ENCODE measurements around the gene TGM6. TPM values are rescaled to one million over a fixed set of nuclear protein-coding genes. Genes with fewer than 3 reads are reported as not detected.

The TGM6 gene
- total and polyA plus RNA-seq, 8 donors = not detected

- intact Hi-C loops (cut with DNase I; ENCODE audit: low total_unique reads) = no loop called here
- no peak for TF ChIP-seq EP300 (IDR thresholded peaks at IDR 0.05)
- no peak for TF ChIP-seq POLR2A (IDR thresholded peaks at IDR 0.05)
- TF ChIP-seq CTCF (IDR thresholded peaks at IDR 0.05) = no peak
- TF ChIP-seq POLR2AphosphoS5 (IDR thresholded peaks at IDR 0.05) = no peak
- WGBS, 5 donors = 87 to 94% (median 89%) methylated on average over 8 of the region's 8 CpGs
- Histone ChIP-seq H3K4me1 (no peaks in the 10 kb centered on the region), H3K27ac (no peak overlapping the region), H3K27me3 (peaks cover 0 to 8% (median 0%) of the 10 kb centered on the region in 3 donors), H3K4me3 (no peak overlapping the region), H3K36me3 (no peaks in the 10 kb centered on the region), H3K9me3 (peaks cover 0 to 12% (median 8%) of the 10 kb centered on the region in 4 donors)
- no peak for DNase-seq
These were observed 16.4 kb downstream of the TGM6 start for GRCh38 chr20:2397091-2397490.

GRCh38 chr20:2397595-2398145, 17.0 kb downstream of the TGM6 start:
- Histone ChIP-seq H3K4me3 (no peak overlapping the region), H3K36me3 (no peaks in the 10 kb centered on the region), H3K27ac (no peak overlapping the region), H3K27me3 (peaks cover 0 to 8% (median 0%) of the 10 kb centered on the region in 3 donors), H3K9me3 (peaks cover 0 to 12% (median 8%) of the 10 kb centered on the region in 4 donors), H3K4me1 (no peaks in the 10 kb centered on the region)
- 86 to 94% (median 90%) methylated on average over 10 to 12 of the region's 12 CpGs for WGBS, 5 donors
- TF ChIP-seq POLR2AphosphoS5 (IDR thresholded peaks at IDR 0.05) = no peak
- TF ChIP-seq POLR2A (IDR thresholded peaks at IDR 0.05) = no peak
- no peak for TF ChIP-seq EP300 (IDR thresholded peaks at IDR 0.05)
- no peak for TF ChIP-seq CTCF (IDR thresholded peaks at IDR 0.05)
- DNase-seq = no peak
- intact Hi-C loops (cut with DNase I; ENCODE audit: low total_unique reads) = no loop called here

GRCh38 chr20:2398449-2398848, 17.7 kb downstream of the TGM6 start:
- Histone ChIP-seq H3K36me3 (no peaks in the 10 kb centered on the region), H3K27ac (no peak overlapping the region), H3K4me3 (no peak overlapping the region), H3K9me3 (peaks cover 0 to 12% (median 8%) of the 10 kb centered on the region in 4 donors), H3K27me3 (peaks cover 0 to 8% (median 0%) of the 10 kb centered on the region in 3 donors), H3K4me1 (no peaks in the 10 kb centered on the region)
- no peak for TF ChIP-seq POLR2A (IDR thresholded peaks at IDR 0.05)
- TF ChIP-seq EP300 (IDR thresholded peaks at IDR 0.05) = no peak
- TF ChIP-seq CTCF (IDR thresholded peaks at IDR 0.05) = no peak
- no peak for TF ChIP-seq POLR2AphosphoS5 (IDR thresholded peaks at IDR 0.05)
- intact Hi-C loops (cut with DNase I; ENCODE audit: low total_unique reads) = no loop called here
- WGBS, 5 donors = 56 to 83% (median 80%) methylated on average over 1 of the region's 1 CpG
- no peak for DNase-seq

GRCh38 chr20:2399390-2399789, 18.7 kb downstream of the TGM6 start:
- H3K36me3 ChIP-seq = no peaks in the 10 kb centered on the region
- H3K27me3 ChIP-seq = peaks cover 0 to 8% (median 0%) of the 10 kb centered on the region in 3 donors
- TF ChIP-seq CTCF (IDR thresholded peaks at IDR 0.05) = no peak
- TF ChIP-seq POLR2AphosphoS5 (IDR thresholded peaks at IDR 0.05) = no peak
- no peak overlapping the region for H3K4me3 ChIP-seq
- no peak overlapping the region for H3K27ac ChIP-seq
- H3K9me3 ChIP-seq = peaks cover 2 to 13% (median 8%) of the 10 kb centered on the region in 4 donors
- WGBS, 5 donors = 92 to 97% (median 95%) methylated on average over 12 to 16 of the region's 16 CpGs
- DNase-seq = no peak
- no peaks in the 10 kb centered on the region for H3K4me1 ChIP-seq
- intact Hi-C loops (cut with DNase I; ENCODE audit: low total_unique reads) = no loop called here

Data from stomach (tissue), 9 donors.